ENCODE data around the gene F12.

DNA sequence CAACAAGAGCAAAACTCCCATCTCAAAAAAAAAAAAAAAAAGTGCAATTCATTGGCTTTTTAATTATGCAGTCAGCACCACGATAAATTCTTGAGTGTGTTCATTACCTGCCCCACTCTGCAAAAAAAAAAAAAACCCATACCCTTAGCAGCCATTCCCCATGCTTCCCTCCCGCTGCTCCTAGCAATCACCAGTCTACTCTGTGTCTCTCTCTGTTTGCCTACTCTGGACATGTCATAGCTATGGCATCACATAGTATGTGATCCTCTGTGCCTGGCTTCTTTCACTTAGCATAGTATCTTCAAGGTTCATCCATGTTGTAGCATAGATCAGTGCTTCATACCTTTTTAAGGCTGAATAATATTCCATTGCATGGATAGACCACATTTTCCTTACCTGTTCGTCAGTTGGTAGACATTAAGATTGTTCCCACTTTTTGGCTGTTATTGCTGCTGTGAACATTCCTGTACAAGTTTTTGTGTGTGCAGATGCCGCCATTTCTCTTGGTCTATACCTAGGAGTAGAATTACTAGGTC is 30.2 kb upstream of the F12 start:
- TF ChIP-seq, protein P1, sequence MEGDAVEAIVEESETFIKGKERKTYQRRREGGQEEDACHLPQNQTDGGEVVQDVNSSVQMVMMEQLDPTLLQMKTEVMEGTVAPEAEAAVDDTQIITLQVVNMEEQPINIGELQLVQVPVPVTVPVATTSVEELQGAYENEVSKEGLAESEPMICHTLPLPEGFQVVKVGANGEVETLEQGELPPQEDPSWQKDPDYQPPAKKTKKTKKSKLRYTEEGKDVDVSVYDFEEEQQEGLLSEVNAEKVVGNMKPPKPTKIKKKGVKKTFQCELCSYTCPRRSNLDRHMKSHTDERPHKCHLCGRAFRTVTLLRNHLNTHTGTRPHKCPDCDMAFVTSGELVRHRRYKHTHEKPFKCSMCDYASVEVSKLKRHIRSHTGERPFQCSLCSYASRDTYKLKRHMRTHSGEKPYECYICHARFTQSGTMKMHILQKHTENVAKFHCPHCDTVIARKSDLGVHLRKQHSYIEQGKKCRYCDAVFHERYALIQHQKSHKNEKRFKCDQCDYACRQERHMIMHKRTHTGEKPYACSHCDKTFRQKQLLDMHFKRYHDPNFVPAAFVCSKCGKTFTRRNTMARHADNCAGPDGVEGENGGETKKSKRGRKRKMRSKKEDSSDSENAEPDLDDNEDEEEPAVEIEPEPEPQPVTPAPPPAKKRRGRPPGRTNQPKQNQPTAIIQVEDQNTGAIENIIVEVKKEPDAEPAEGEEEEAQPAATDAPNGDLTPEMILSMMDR (IDR thresholded peaks at IDR 0.05; ENCODE audit: low read length): no peak
- no peak for TF ChIP-seq EZH2 (IDR thresholded peaks at IDR 0.05; ENCODE audit: borderline replicate concordance, low read length)

Data from OCI-LY1 (cell line).